ENCODE measurements around the gene QSOX1.
A peak's percentile ranks its signal among the peaks of the same experiment; 100 is the strongest.

DNA sequence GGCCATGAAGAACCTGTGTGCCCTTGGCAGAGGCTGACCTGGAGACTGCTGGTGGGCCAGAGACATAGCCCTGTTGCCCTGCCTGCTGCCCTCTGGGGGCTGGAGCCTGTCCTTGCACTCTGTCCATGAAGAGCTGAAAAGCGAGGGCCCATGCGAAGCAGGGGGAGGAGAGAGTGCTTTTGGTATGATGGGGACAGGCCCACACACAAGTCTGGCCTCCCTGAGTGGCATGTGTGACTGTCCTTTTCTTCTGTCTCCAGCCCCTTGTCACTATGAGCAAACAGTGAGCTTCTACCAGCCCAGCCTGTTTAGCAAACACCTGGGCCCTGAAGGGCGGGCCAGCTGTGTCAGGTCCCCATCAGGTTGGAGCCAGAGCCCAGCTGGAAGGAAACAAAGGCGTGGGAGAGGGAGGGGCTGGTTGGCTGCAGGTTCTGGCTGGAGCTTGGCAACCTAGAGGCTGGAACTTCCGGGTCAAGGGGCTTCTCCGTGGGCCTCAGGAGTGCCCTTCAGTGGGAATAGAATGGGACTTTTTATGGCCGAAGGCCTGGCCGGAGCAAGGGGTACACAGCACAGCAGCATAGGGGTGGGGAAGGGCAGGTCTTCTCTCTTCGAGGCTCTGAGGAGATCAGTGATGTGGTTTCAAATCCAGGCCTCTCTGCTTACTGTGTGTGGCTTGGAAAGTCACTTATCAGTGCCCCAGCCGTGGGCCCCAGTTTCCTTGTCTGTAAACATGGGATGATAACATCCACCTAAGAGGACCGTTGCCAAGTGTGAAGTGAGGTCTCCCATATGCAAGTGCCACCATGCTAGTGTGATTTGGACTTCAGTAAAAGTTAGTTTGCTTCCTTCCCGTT is 14.3 kb downstream of the QSOX1 start:
- TF ChIP-seq EGR1 (conservative IDR thresholded peaks at IDR 0.05) (no peak), BRCA1 (IDR thresholded peaks at IDR 0.05) (no peak), BRCA1 (CRISPR knock-in tag; IDR thresholded peaks at IDR 0.05) (no peak), PTTG1 (tag; IDR thresholded peaks at IDR 0.05; ENCODE audit: low read depth) (no peak), POLR2A (conservative IDR thresholded peaks at IDR 0.05) (no peak), MAFK (IDR thresholded peaks at IDR 0.05; ENCODE audit: low read length) (no peak), BDP1 (IDR thresholded peaks at IDR 0.05; ENCODE audit: insufficient read depth, insufficient read length) (no peak), KLF16 (IDR thresholded peaks at IDR 0.05) (no peak)
- TF ChIP-seq, protein P1, sequence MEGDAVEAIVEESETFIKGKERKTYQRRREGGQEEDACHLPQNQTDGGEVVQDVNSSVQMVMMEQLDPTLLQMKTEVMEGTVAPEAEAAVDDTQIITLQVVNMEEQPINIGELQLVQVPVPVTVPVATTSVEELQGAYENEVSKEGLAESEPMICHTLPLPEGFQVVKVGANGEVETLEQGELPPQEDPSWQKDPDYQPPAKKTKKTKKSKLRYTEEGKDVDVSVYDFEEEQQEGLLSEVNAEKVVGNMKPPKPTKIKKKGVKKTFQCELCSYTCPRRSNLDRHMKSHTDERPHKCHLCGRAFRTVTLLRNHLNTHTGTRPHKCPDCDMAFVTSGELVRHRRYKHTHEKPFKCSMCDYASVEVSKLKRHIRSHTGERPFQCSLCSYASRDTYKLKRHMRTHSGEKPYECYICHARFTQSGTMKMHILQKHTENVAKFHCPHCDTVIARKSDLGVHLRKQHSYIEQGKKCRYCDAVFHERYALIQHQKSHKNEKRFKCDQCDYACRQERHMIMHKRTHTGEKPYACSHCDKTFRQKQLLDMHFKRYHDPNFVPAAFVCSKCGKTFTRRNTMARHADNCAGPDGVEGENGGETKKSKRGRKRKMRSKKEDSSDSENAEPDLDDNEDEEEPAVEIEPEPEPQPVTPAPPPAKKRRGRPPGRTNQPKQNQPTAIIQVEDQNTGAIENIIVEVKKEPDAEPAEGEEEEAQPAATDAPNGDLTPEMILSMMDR (IDR thresholded peaks at IDR 0.05 in 2 of 3, conservative IDR thresholded peaks at IDR 0.05 in 1 of 3; ENCODE audit: insufficient read depth in 2 of 3, low read depth in 1 of 3, low read length in 3 of 3): peak; percentile 75 to 89 (median 83)
- TF ChIP-seq, protein P2, sequence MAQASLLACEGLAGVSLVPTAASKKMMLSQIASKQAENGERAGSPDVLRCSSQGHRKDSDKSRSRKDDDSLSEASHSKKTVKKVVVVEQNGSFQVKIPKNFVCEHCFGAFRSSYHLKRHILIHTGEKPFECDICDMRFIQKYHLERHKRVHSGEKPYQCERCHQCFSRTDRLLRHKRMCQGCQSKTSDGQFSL (CRISPR knock-in tag; IDR thresholded peaks at IDR 0.05): no peak
- TF ChIP-seq, protein P2 (tag; IDR thresholded peaks at IDR 0.05): no peak

Measured in K562 (cell line).